Activated CD8-positive, alpha-beta memory T cell treated with anti-CD3 and anti-CD28 coated beads, Interleukin-2, amount 50 U/mL, for 1 hour (primary cell): ENCODE measurements around the gene KIAA1755.
"Not testable (repeated sequence)": the region's sequence is repeated elsewhere in the genome, so short reads cannot be mapped to it uniquely, and the experiment has no call there.

ENCODE experiments used
- DNase-seq: peaks from one replicate; pipeline ENCODE4 v3.0.0-alpha.2; 2020; ENCODE audit errors: extremely low read depth

KIAA1755 gene

GRCh38 chr20:38286586-38287531 lies 26.3 kb upstream of the KIAA1755 start:
- DNase-seq: no peak

- DNase-seq: no peak
These were observed 24.4 kb upstream of the KIAA1755 start for GRCh38 chr20:38284893-38285444.

- not testable (repeated sequence) for DNase-seq
These were observed 23.6 kb upstream of the KIAA1755 start for GRCh38 chr20:38284066-38284650.

- DNase-seq: no peak
These were observed 22.7 kb upstream of the KIAA1755 start for GRCh38 chr20:38283236-38283635.

- DNase-seq: not testable (repeated sequence)
These were observed 20.8 kb upstream of the KIAA1755 start for GRCh38 chr20:38281176-38281915.

GRCh38 chr20:38278763-38279162 lies 18.2 kb upstream of the KIAA1755 start:
- DNase-seq: no peak

GRCh38 chr20:38278131-38278530 lies 17.6 kb upstream of the KIAA1755 start:
- no peak for DNase-seq

GRCh38 chr20:38277691-38278090 lies 17.2 kb upstream of the KIAA1755 start:
- DNase-seq: no peak

GRCh38 chr20:38277285-38277684 lies 16.8 kb upstream of the KIAA1755 start:
- no peak for DNase-seq

GRCh38 chr20:38275815-38276550 lies 15.4 kb upstream of the KIAA1755 start:
- no peak for DNase-seq

- no peak for DNase-seq
These were observed 12.4 kb upstream of the KIAA1755 start for GRCh38 chr20:38272961-38273360.

GRCh38 chr20:38272398-38272797 lies 11.9 kb upstream of the KIAA1755 start:
- DNase-seq: no peak

- DNase-seq: no peak
These were observed 11.1 kb upstream of the KIAA1755 start for GRCh38 chr20:38271608-38272120.

- no peak for DNase-seq
These were observed 10.5 kb upstream of the KIAA1755 start for GRCh38 chr20:38270869-38271605.

GRCh38 chr20:38269715-38270114 lies 9.2 kb upstream of the KIAA1755 start:
- DNase-seq: no peak

- DNase-seq: no peak
These were observed 8.5 kb upstream of the KIAA1755 start for GRCh38 chr20:38269040-38269439.

GRCh38 chr20:38267901-38268514 lies 7.5 kb upstream of the KIAA1755 start:
- DNase-seq: no peak

GRCh38 chr20:38267296-38267695 lies 6.8 kb upstream of the KIAA1755 start:
- no peak for DNase-seq

GRCh38 chr20:38266426-38266825 lies 5.9 kb upstream of the KIAA1755 start:
- DNase-seq: no peak

- no peak for DNase-seq
These were observed 2.4 kb upstream of the KIAA1755 start for GRCh38 chr20:38262931-38263330.
